AG09319 (cell line): ENCODE data around the gene PRKAG2.
A peak's percentile ranks its signal among the peaks of the same experiment; 100 is the strongest.

ENCODE experiments used
- DNase-seq: peaks from one replicate; pipeline ENCODE4 v3.0.0-alpha.2; 2010; ENCODE audit warnings: low read depth; ENCODE audit errors: extremely low read depth
- TF ChIP-seq, protein P1 (sequence below): IDR thresholded peaks from 2 replicates; pipeline ENCODE4 v1.5.1; 2011; ENCODE audit warnings: low read depth, mild to moderate bottlenecking, inconsistent platforms, low read length, moderate library complexity

Gene PRKAG2

DNA sequence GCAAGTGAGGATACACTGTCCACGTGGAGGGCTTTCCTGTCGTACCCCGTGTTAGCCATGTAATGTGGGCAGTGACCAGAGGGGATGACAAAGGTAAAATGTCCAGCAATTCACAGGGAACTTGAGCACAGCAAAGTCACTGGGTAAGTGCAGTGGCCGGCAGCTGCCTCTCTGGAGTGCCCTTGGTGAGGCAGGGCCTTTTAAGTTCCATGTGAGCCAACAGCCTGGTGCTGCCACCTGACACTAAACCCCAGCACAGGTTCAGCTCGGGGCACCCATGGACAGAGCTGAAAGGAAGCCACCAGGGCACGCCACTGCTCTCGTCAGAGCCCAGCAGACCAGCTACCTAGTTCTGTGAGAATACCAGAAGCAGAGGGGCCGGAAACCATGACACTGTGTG is 168.3 kb downstream of the PRKAG2 start:
- no peak for DNase-seq
- TF ChIP-seq, protein P1, sequence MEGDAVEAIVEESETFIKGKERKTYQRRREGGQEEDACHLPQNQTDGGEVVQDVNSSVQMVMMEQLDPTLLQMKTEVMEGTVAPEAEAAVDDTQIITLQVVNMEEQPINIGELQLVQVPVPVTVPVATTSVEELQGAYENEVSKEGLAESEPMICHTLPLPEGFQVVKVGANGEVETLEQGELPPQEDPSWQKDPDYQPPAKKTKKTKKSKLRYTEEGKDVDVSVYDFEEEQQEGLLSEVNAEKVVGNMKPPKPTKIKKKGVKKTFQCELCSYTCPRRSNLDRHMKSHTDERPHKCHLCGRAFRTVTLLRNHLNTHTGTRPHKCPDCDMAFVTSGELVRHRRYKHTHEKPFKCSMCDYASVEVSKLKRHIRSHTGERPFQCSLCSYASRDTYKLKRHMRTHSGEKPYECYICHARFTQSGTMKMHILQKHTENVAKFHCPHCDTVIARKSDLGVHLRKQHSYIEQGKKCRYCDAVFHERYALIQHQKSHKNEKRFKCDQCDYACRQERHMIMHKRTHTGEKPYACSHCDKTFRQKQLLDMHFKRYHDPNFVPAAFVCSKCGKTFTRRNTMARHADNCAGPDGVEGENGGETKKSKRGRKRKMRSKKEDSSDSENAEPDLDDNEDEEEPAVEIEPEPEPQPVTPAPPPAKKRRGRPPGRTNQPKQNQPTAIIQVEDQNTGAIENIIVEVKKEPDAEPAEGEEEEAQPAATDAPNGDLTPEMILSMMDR: no peak

DNA sequence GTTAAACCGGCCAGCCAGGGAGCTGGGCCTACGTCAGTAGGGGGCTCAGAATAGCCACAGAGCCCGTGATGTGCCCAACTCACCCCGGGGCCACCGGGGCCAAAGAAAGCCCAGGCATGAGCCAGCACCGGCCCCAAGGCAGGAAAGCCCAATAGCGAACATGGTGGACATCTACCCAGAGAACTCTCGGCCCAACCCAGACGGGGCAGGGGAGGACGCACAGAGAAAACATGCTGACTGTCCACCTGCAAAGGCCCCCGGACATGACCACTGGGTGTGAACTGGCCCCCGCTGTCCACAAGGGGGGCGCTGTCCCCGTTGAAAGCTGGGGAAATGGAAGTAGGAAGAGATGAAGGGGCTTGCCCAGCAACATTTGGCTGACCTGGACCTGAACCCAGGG is 169.2 kb downstream of the PRKAG2 start:
- no peak for DNase-seq
- TF ChIP-seq, protein P1: no peak

GRCh38 chr7:151707105-151707469 is 169.8 kb downstream of the PRKAG2 start:
- DNase-seq: no peak
- TF ChIP-seq, protein P1: no peak

DNA sequence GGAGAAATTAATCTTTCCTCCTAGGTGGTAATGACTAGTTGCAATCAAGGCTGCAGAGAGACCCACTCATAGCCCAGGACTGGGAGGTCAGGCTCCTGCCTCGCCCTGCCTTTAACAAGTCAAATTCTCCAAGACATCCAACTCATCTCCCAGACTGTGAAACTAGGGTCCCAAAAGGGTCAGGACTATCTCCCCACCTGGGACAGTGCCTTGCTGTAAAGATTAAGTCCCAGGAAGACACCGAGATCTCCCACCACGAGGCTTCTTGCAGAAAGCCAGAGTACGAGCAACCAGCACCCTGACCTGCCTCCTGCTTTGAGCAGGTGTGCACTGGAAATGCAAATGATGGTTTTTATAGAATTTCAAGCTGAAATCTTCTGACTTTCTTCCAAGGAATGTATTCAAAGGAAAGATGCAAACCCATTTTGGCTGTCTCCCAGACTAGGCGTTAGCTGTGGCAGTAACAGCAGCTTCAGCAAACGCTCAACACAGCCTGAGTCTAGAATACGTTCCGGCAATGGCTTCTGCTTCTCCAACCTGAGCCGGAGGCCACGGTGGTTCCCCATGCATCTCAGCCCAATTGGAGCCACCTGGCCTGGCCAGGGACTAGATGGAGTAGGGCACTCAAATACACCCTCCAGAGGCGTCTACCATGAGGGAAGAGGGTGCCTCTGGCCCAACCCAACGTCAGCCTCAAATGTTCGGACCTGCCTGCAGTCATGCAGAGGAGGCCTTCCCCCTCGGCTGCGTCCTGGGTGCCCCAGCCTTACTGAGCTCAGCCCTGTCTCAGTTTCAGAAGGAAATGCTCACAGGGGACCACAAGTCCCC is 170.4 kb downstream of the PRKAG2 start:
- DNase-seq: no peak
- TF ChIP-seq, protein P1: no peak

- no peak for DNase-seq
- TF ChIP-seq, protein P1: peak; percentile 50
These were observed 171.2 kb downstream of the PRKAG2 start for GRCh38 chr7:151705636-151706276.

- no peak for DNase-seq
- TF ChIP-seq, protein P1: no peak
These were observed 171.8 kb downstream of the PRKAG2 start for GRCh38 chr7:151704960-151705635.
